Trophoblast cell (in vitro differentiated cells and primary cell): ENCODE results near the gene SMCR8.
"Not testable (repeated sequence)": the region's sequence is repeated elsewhere in the genome, so short reads cannot be mapped to it uniquely, and the experiment has no call there.

Source experiments
- DNase-seq, 2 donors: peaks; one replicate each; pipeline ENCODE4 v3.0.0-alpha.2; 2016
- H2AFZ ChIP-seq: 2 replicates; pipeline ENCODE4 v1.6.1; 2013; ENCODE audit warnings: low read length, moderate library complexity, mild to moderate bottlenecking; ENCODE audit not compliant: insufficient read depth, poor library complexity
- H2AK5ac ChIP-seq: 2 replicates; pipeline ENCODE4 v1.6.1; 2013; ENCODE audit warnings: mild to moderate bottlenecking, low read length
- H2BK120ac ChIP-seq: 2 replicates; pipeline ENCODE4 v1.6.1; 2013; ENCODE audit warnings: low read length, mild to moderate bottlenecking, moderate library complexity; ENCODE audit not compliant: insufficient read depth, poor library complexity
- H2BK12ac ChIP-seq: 2 replicates; pipeline ENCODE4 v1.6.1; 2013; ENCODE audit warnings: mild to moderate bottlenecking, low read length, moderate library complexity
- H2BK5ac ChIP-seq: 2 replicates; pipeline ENCODE4 v1.6.1; 2013; ENCODE audit warnings: low read length, low read depth, moderate library complexity, mild to moderate bottlenecking; ENCODE audit not compliant: poor library complexity
- H3K14ac ChIP-seq: 2 replicates; pipeline ENCODE4 v1.6.1; 2013; ENCODE audit warnings: mild to moderate bottlenecking, low read length
- H3K18ac ChIP-seq: 2 replicates; pipeline ENCODE4 v1.6.1; 2013; ENCODE audit warnings: mild to moderate bottlenecking, low read length
- H3K23ac ChIP-seq: 2 replicates; pipeline ENCODE4 v1.6.1; 2013; ENCODE audit warnings: low read length
- H3K27ac ChIP-seq: 2 replicates; pipeline ENCODE4 v1.5.1; 2013; ENCODE audit warnings: low read depth, mild to moderate bottlenecking, inconsistent platforms, low read length, moderate library complexity
- H3K27me3 ChIP-seq: 2 replicates; pipeline ENCODE4 v1.6.1; 2013; ENCODE audit warnings: inconsistent platforms, mild to moderate bottlenecking, low read length, moderate library complexity; ENCODE audit not compliant: insufficient read depth
- H3K36me3 ChIP-seq, 2 experiments: 1 replicate in 1 of 2; 2 replicates in 1 of 2; pipeline ENCODE4 v1.6.1; 2013; ENCODE audit warnings: low read length in 2 of 2, mild to moderate bottlenecking in 2 of 2, moderate library complexity in 1 of 2; ENCODE audit not compliant: insufficient read depth in 2 of 2, control insufficient read depth in 1 of 2
- H3K4ac ChIP-seq: 2 replicates; pipeline ENCODE4 v1.6.1; 2013; ENCODE audit warnings: low read depth, mild to moderate bottlenecking, low read length, moderate library complexity
- H3K4me1 ChIP-seq, 2 experiments: 1 replicate in 1 of 2; 2 replicates in 1 of 2; pipeline ENCODE4 v1.6.1; 2013; ENCODE audit warnings: low read length in 2 of 2, mild to moderate bottlenecking in 2 of 2, moderate library complexity in 1 of 2; ENCODE audit not compliant: insufficient read depth in 2 of 2, control insufficient read depth in 1 of 2
- H3K4me2 ChIP-seq: 2 replicates; pipeline ENCODE4 v1.6.1; 2013; ENCODE audit warnings: inconsistent platforms, mild to moderate bottlenecking, low read length, moderate library complexity
- H3K4me3 ChIP-seq: 2 replicates; pipeline ENCODE4 v1.5.1; 2013; ENCODE audit warnings: mild to moderate bottlenecking, low read depth, low read length, inconsistent platforms
- H3K79me1 ChIP-seq: one replicate; pipeline ENCODE4 v1.6.1; 2013; ENCODE audit warnings: low read length
- H3K79me2 ChIP-seq: 2 replicates; pipeline ENCODE4 v1.6.1; 2013; ENCODE audit warnings: low read length, mild to moderate bottlenecking; ENCODE audit not compliant: control insufficient read depth, insufficient read depth, poor library complexity
- H3K9ac ChIP-seq: 2 replicates; pipeline ENCODE4 v1.6.1; 2013; ENCODE audit warnings: mild to moderate bottlenecking, low read length
- H3K9me3 ChIP-seq: 2 replicates; pipeline ENCODE4 v1.6.1; 2013; ENCODE audit warnings: low read depth, mild to moderate bottlenecking, control low read depth, inconsistent platforms, low read length; ENCODE audit not compliant: insufficient read depth
- H4K12ac ChIP-seq: 2 replicates; pipeline ENCODE4 v1.6.1; 2013; ENCODE audit warnings: low read depth, mild to moderate bottlenecking, low read length, moderate library complexity
- H4K8ac ChIP-seq: 2 replicates; pipeline ENCODE4 v1.6.1; 2013; ENCODE audit warnings: low read depth, mild to moderate bottlenecking, low read length, moderate library complexity
- H4K91ac ChIP-seq: one replicate; pipeline ENCODE4 v1.6.1; 2013; ENCODE audit warnings: low read depth, mild to moderate bottlenecking, low read length, moderate library complexity
- WGBS: extraction: QIAGEN DNeasy Blood & Tissue Kit; methylation state at CpG from one replicate; pipeline ENCODE4 v1.1.7; 2013; ENCODE audit warnings: missing lambda C conversion rate; ENCODE audit not compliant: insufficient read length, insufficient coverage; ENCODE audit errors: extremely low coverage; 5-methylcytosine and 5-hydroxymethylcytosine counted together

The SMCR8 gene

GRCh38 chr17:18298061-18298460 lies 17.0 kb upstream of the SMCR8 start:
- H3K27me3 ChIP-seq, H2BK12ac ChIP-seq, H4K8ac ChIP-seq, H3K79me1 ChIP-seq, H3K9me3 ChIP-seq, H3K27ac ChIP-seq, H2BK5ac ChIP-seq, H3K14ac ChIP-seq, H4K12ac ChIP-seq, H2BK120ac ChIP-seq, H4K91ac ChIP-seq, H3K4me1 ChIP-seq, H3K4ac ChIP-seq, H2AFZ ChIP-seq, H3K4me2 ChIP-seq, H3K9ac ChIP-seq, H3K4me3 ChIP-seq, DNase-seq, H3K18ac ChIP-seq, H2AK5ac ChIP-seq, H3K23ac ChIP-seq, H3K79me2 ChIP-seq: not testable (repeated sequence)
- WGBS: no CpG with 5 or more reads among the region's 30 CpGs
- peaks cover 44 to 64% of the 10 kb centered on the region in 2 experiments for H3K36me3 ChIP-seq

GRCh38 chr17:18300725-18301480 lies 14.2 kb upstream of the SMCR8 start:
- H3K36me3 ChIP-seq: peaks cover 38 to 62% of the 10 kb centered on the region in 2 experiments
- no peak overlapping the region for H2BK5ac ChIP-seq
- H3K18ac ChIP-seq: no peak overlapping the region
- no peak for DNase-seq
- no peak overlapping the region for H4K12ac ChIP-seq
- H3K4me3 ChIP-seq: no peak overlapping the region
- no peak overlapping the region for H3K4me2 ChIP-seq
- no peaks in the 10 kb centered on the region for H3K4me1 ChIP-seq
- H3K27ac ChIP-seq: no peak overlapping the region
- no peak overlapping the region for H2AFZ ChIP-seq
- H3K4ac ChIP-seq: no peak overlapping the region
- H3K9ac ChIP-seq: no peak overlapping the region
- H3K14ac ChIP-seq: no peak overlapping the region
- no CpG with 5 or more reads among the region's 8 CpGs for WGBS
- no peak overlapping the region for H2AK5ac ChIP-seq
- H3K27me3 ChIP-seq: no peaks in the 10 kb centered on the region
- no peak overlapping the region for H2BK120ac ChIP-seq
- no peak overlapping the region for H4K91ac ChIP-seq
- no peaks in the 10 kb centered on the region for H3K9me3 ChIP-seq
- H3K23ac ChIP-seq: no peak overlapping the region
- H2BK12ac ChIP-seq: no peak overlapping the region
- no peaks in the 10 kb centered on the region for H3K79me2 ChIP-seq
- no peak overlapping the region for H4K8ac ChIP-seq
- H3K79me1 ChIP-seq: no peaks in the 10 kb centered on the region

GRCh38 chr17:18303206-18303605 lies 11.9 kb upstream of the SMCR8 start:
- H2AFZ ChIP-seq, H3K4me3 ChIP-seq, H3K14ac ChIP-seq, H3K4ac ChIP-seq, H3K9me3 ChIP-seq, H4K91ac ChIP-seq, H3K79me1 ChIP-seq, H3K4me1 ChIP-seq, H4K12ac ChIP-seq, H2BK12ac ChIP-seq, H3K27ac ChIP-seq, H2AK5ac ChIP-seq, DNase-seq, H4K8ac ChIP-seq, H2BK5ac ChIP-seq, H3K9ac ChIP-seq, H3K4me2 ChIP-seq, H3K27me3 ChIP-seq, H2BK120ac ChIP-seq, H3K23ac ChIP-seq, H3K18ac ChIP-seq, H3K79me2 ChIP-seq: not testable (repeated sequence)
- no CpG with 5 or more reads among the region's 13 CpGs for WGBS
- peaks cover 39 to 71% of the 10 kb centered on the region in 2 experiments for H3K36me3 ChIP-seq

GRCh38 chr17:18309202-18309601 lies 5.9 kb upstream of the SMCR8 start:
- Histone ChIP-seq H4K8ac (no peak overlapping the region), H3K14ac (no peak overlapping the region), H2BK120ac (no peak overlapping the region), H3K79me1 (no peaks in the 10 kb centered on the region), H3K27ac (no peak overlapping the region), H2BK5ac (no peak overlapping the region), H3K27me3 (no peaks in the 10 kb centered on the region), H3K4me3 (no peak overlapping the region), H2BK12ac (no peak overlapping the region), H2AK5ac (no peak overlapping the region), H3K18ac (no peak overlapping the region), H3K4me2 (no peak overlapping the region), H3K9me3 (no peaks in the 10 kb centered on the region), H3K9ac (no peak overlapping the region), H3K23ac (no peak overlapping the region), H3K36me3 (peaks cover 19 to 42% of the 10 kb centered on the region in 2 experiments), H3K4me1 (peaks cover 4 to 12% of the 10 kb centered on the region in 2 experiments), H4K12ac (no peak overlapping the region), H3K79me2 (peaks cover 5% of the 10 kb centered on the region), H3K4ac (no peak overlapping the region), H4K91ac (no peak overlapping the region), H2AFZ (no peak overlapping the region)
- no peak for DNase-seq
- no CpG with 5 or more reads among the region's 4 CpGs for WGBS
